ENCODE measurements around the gene ELP2. TPM values are rescaled to one million over a fixed set of nuclear protein-coding genes. Genes with fewer than 3 reads are reported as not detected.

ELP2 gene
- total and polyA plus RNA-seq, 2 of the 8 experiments (the other 6 are each of a cell fraction or from before 2014, with no cell fraction given), result 55.8 to 165 TPM

DNA sequence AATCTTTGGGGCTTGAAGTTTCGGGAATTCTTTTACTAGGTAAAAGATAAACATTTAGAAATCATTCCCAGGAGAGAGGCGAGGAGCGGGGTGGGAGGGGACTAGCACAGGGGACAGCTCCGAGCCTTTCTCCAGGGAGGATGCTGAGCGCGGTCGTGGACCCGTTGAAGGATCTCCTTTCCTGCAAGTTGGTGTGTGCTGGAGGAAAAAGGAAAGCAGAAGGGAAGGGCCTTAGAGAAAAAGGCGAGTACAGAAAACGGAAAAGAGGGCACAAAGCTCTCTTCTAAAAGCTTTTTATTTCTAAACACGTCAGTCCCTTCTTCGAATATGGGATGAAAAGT, 1.2 kb upstream of the ELP2 start (continued):
- TF ChIP-seq, protein P1, sequence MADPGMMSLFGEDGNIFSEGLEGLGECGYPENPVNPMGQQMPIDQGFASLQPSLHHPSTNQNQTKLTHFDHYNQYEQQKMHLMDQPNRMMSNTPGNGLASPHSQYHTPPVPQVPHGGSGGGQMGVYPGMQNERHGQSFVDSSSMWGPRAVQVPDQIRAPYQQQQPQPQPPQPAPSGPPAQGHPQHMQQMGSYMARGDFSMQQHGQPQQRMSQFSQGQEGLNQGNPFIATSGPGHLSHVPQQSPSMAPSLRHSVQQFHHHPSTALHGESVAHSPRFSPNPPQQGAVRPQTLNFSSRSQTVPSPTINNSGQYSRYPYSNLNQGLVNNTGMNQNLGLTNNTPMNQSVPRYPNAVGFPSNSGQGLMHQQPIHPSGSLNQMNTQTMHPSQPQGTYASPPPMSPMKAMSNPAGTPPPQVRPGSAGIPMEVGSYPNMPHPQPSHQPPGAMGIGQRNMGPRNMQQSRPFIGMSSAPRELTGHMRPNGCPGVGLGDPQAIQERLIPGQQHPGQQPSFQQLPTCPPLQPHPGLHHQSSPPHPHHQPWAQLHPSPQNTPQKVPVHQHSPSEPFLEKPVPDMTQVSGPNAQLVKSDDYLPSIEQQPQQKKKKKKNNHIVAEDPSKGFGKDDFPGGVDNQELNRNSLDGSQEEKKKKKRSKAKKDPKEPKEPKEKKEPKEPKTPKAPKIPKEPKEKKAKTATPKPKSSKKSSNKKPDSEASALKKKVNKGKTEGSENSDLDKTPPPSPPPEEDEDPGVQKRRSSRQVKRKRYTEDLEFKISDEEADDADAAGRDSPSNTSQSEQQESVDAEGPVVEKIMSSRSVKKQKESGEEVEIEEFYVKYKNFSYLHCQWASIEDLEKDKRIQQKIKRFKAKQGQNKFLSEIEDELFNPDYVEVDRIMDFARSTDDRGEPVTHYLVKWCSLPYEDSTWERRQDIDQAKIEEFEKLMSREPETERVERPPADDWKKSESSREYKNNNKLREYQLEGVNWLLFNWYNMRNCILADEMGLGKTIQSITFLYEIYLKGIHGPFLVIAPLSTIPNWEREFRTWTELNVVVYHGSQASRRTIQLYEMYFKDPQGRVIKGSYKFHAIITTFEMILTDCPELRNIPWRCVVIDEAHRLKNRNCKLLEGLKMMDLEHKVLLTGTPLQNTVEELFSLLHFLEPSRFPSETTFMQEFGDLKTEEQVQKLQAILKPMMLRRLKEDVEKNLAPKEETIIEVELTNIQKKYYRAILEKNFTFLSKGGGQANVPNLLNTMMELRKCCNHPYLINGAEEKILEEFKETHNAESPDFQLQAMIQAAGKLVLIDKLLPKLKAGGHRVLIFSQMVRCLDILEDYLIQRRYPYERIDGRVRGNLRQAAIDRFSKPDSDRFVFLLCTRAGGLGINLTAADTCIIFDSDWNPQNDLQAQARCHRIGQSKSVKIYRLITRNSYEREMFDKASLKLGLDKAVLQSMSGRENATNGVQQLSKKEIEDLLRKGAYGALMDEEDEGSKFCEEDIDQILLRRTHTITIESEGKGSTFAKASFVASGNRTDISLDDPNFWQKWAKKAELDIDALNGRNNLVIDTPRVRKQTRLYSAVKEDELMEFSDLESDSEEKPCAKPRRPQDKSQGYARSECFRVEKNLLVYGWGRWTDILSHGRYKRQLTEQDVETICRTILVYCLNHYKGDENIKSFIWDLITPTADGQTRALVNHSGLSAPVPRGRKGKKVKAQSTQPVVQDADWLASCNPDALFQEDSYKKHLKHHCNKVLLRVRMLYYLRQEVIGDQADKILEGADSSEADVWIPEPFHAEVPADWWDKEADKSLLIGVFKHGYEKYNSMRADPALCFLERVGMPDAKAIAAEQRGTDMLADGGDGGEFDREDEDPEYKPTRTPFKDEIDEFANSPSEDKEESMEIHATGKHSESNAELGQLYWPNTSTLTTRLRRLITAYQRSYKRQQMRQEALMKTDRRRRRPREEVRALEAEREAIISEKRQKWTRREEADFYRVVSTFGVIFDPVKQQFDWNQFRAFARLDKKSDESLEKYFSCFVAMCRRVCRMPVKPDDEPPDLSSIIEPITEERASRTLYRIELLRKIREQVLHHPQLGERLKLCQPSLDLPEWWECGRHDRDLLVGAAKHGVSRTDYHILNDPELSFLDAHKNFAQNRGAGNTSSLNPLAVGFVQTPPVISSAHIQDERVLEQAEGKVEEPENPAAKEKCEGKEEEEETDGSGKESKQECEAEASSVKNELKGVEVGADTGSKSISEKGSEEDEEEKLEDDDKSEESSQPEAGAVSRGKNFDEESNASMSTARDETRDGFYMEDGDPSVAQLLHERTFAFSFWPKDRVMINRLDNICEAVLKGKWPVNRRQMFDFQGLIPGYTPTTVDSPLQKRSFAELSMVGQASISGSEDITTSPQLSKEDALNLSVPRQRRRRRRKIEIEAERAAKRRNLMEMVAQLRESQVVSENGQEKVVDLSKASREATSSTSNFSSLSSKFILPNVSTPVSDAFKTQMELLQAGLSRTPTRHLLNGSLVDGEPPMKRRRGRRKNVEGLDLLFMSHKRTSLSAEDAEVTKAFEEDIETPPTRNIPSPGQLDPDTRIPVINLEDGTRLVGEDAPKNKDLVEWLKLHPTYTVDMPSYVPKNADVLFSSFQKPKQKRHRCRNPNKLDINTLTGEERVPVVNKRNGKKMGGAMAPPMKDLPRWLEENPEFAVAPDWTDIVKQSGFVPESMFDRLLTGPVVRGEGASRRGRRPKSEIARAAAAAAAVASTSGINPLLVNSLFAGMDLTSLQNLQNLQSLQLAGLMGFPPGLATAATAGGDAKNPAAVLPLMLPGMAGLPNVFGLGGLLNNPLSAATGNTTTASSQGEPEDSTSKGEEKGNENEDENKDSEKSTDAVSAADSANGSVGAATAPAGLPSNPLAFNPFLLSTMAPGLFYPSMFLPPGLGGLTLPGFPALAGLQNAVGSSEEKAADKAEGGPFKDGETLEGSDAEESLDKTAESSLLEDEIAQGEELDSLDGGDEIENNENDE (IDR thresholded peaks at IDR 0.05; ENCODE audit: insufficient replicate concordance, low read length), result no peak
- TF ChIP-seq NANOG (IDR thresholded peaks at IDR 0.05; ENCODE audit: insufficient read depth, low read depth, low read length, poor library complexity, severe bottlenecking) (no peak), CREB1 (IDR thresholded peaks at IDR 0.05) (no peak), CHD1 (IDR thresholded peaks at IDR 0.05; ENCODE audit: low read depth, low read length) (no peak), FOSL1 (IDR thresholded peaks at IDR 0.05; ENCODE audit: insufficient read depth, low read depth, low read length) (no peak), BCL11A (IDR thresholded peaks at IDR 0.05; ENCODE audit: low read depth in 2 of 2, low read length in 2 of 2) (no peak), TAF7 (optimal IDR thresholded peaks at IDR 0.05; ENCODE audit: borderline replicate concordance, low read depth, low read length) (no peak), POLR2AphosphoS5 (IDR thresholded peaks at IDR 0.05; ENCODE audit: low read depth, low read length) (no peak)
- TF ChIP-seq, protein P2, sequence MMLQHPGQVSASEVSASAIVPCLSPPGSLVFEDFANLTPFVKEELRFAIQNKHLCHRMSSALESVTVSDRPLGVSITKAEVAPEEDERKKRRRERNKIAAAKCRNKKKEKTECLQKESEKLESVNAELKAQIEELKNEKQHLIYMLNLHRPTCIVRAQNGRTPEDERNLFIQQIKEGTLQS (IDR thresholded peaks at IDR 0.05; ENCODE audit: insufficient read depth, low read depth, low read length), result no peak
- TF ChIP-seq, protein P3, sequence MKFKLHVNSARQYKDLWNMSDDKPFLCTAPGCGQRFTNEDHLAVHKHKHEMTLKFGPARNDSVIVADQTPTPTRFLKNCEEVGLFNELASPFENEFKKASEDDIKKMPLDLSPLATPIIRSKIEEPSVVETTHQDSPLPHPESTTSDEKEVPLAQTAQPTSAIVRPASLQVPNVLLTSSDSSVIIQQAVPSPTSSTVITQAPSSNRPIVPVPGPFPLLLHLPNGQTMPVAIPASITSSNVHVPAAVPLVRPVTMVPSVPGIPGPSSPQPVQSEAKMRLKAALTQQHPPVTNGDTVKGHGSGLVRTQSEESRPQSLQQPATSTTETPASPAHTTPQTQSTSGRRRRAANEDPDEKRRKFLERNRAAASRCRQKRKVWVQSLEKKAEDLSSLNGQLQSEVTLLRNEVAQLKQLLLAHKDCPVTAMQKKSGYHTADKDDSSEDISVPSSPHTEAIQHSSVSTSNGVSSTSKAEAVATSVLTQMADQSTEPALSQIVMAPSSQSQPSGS (IDR thresholded peaks at IDR 0.05; ENCODE audit: low read length), result no peak
